ENCODE measurements around the gene BCL2L15.

DNA sequence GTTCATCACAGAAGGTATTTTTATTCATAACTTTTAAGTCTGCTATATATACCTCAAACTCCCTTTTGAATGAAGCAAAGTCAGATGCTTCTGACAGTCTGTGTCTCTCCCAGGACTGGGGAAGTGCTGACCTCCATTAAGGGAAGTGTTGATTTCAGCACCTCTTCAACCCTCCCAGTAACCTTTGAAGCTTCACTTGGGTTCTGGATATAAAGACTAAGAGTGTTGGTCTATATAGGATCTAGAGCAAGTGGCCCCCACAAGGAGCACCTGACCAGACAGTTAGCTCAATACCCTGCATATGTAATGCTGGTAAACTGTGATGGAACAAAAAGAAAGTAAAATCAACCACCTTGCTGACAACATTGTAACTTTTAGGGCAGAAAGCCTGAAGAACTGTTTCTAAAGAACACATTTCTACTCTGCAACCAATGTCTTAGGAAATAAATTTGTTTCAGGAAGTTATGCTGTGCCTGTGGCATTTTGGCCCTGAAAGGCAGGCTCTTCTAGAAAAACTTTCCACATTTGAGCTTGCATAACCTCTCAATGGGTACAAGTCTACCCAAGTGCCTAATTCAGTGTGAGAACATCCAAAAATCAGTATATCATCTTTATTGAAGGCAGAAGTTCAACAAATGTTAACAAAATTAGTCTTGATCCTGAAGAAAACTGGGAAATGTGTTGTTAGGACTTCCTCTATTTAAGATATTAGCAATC is 15.0 kb downstream of the BCL2L15 start:
- no peak for TF ChIP-seq POLR2A (IDR thresholded peaks at IDR 0.05)
- TF ChIP-seq, protein P1, sequence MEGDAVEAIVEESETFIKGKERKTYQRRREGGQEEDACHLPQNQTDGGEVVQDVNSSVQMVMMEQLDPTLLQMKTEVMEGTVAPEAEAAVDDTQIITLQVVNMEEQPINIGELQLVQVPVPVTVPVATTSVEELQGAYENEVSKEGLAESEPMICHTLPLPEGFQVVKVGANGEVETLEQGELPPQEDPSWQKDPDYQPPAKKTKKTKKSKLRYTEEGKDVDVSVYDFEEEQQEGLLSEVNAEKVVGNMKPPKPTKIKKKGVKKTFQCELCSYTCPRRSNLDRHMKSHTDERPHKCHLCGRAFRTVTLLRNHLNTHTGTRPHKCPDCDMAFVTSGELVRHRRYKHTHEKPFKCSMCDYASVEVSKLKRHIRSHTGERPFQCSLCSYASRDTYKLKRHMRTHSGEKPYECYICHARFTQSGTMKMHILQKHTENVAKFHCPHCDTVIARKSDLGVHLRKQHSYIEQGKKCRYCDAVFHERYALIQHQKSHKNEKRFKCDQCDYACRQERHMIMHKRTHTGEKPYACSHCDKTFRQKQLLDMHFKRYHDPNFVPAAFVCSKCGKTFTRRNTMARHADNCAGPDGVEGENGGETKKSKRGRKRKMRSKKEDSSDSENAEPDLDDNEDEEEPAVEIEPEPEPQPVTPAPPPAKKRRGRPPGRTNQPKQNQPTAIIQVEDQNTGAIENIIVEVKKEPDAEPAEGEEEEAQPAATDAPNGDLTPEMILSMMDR (IDR thresholded peaks at IDR 0.05) = no peak

Measured in Peyer's patch (tissue), 4 donors.